Left lung (tissue), 10 donors: ENCODE data around the gene TECPR1. TPM values are rescaled to one million over a fixed set of nuclear protein-coding genes. Genes with fewer than 3 reads are reported as not detected.

Source experiments
- ATAC-seq: fragments of 200-7000 bp; cut with Tn5 transposase; one replicate; pipeline ENCODE4 v1.9.1; 2020; ENCODE audit warnings: moderate library complexity
- DNase-seq, 4 donors: peaks; one replicate each; pipeline ENCODE4 v3.0.0-alpha.2; 2013 to 2020
- H3K27ac ChIP-seq, 2 donors: fragments of 200-600 bp; sonication (generic) in 1 of 2; one replicate each; pipeline versions ENCODE4 v1.5.0 to v1.8.0; 2020 to 2021
- H3K27me3 ChIP-seq, 2 donors: fragments of 200-600 bp; sonication (generic) in 1 of 2; one replicate each; pipeline versions ENCODE4 v1.5.0 to v1.8.0; 2020 to 2021
- H3K36me3 ChIP-seq, 2 donors: fragments of 200-600 bp; sonication (generic) in 1 of 2; one replicate each; pipeline versions ENCODE4 v1.5.0 to v1.8.0; 2020 to 2021
- H3K4me1 ChIP-seq, 2 donors: fragments of 200-600 bp; one replicate each; pipeline ENCODE4 v1.8.0; 2021
- H3K4me3 ChIP-seq, 2 donors: fragments of 200-600 bp; sonication (generic) in 1 of 2; one replicate each; pipeline versions ENCODE4 v1.5.0 to v1.8.0; 2020 to 2021; ENCODE audit warnings: mild to moderate bottlenecking in 1 of 2
- H3K9me3 ChIP-seq, 2 donors: fragments of 200-600 bp; sonication (generic) in 1 of 2; one replicate each; pipeline versions ENCODE4 v1.5.0 to v1.8.0; 2020 to 2021
- CTCF ChIP-seq, 2 donors: fragments of 200-600 bp; sonication (generic) in 1 of 2; IDR thresholded peaks; one replicate each; pipeline versions ENCODE4 v1.5.0 to v1.8.0; 2021; ENCODE audit warnings: antibody characterized with exemption in 2 of 2
- intact Hi-C, 2 donors: fragments of 100-400 bp; cut with DNase I; formaldehyde crosslinking; loops; one replicate each; pipeline versions ENCODE4 v1.11.2 to v1.14.2; 2022
- polyA plus RNA-seq, 6 donors: library from polyadenylated mRNA; unstranded; fragments of 120-200 nt; gene quantifications; one replicate each; pipeline ENCODE4 v1.2.1, GENCODE V29; 2013; ENCODE audit not compliant: insufficient read length in 6 of 6
- total RNA-seq, 2 donors: library from RNA; stranded (reverse); fragmentation: NEBNext Ultra II Directional; extraction: Animal tissue kit (Norgen Biotek cat#: 25700); gene quantifications; one replicate each; pipeline ENCODE4 v1.2.1, GENCODE V29; 2021
- donor health status: DM: no; HTN: yes; CAD: no.
- donor health status: DM: no; HTN: no; CAD: no.

The TECPR1 gene
- total and polyA plus RNA-seq, 8 donors = 24.5 to 67.4 (median 28.7) TPM

GRCh38 chr7:98168904-98169621 lies 83.0 kb downstream of the TECPR1 start:
- Histone ChIP-seq H3K36me3 (peaks cover 0 to 22% of the 10 kb centered on the region in 2 donors), H3K27me3 (no peaks in the 10 kb centered on the region), H3K27ac (no peak overlapping the region), H3K4me1 (peaks cover 5 to 14% of the 10 kb centered on the region in 2 donors), H3K4me3 (no peak overlapping the region), H3K9me3 (no peaks in the 10 kb centered on the region)
- no peak for TF ChIP-seq CTCF (IDR thresholded peaks at IDR 0.05)
- intact Hi-C loops = loop anchor here (5.0 to 10.0 kb wide), 2 partner anchors 144 to 147 kb away; no protein-coding TSS in a partner anchor
- ATAC-seq (no peak), DNase-seq (no peak)

- no peak overlapping the region for H3K4me3 ChIP-seq
- intact Hi-C loops = loop anchor here (5.0 to 10.0 kb wide), 2 partner anchors 144 to 146 kb away; no protein-coding TSS in a partner anchor
- no peaks in the 10 kb centered on the region for H3K27me3 ChIP-seq
- peaks cover 0 to 22% of the 10 kb centered on the region in 2 donors for H3K36me3 ChIP-seq
- ATAC-seq = peak; percentile 83
- H3K4me1 ChIP-seq = peaks cover 7 to 11% of the 10 kb centered on the region in 2 donors
- peak; percentile 71 to 79 for TF ChIP-seq CTCF (IDR thresholded peaks at IDR 0.05)
- no peak overlapping the region for H3K27ac ChIP-seq
- H3K9me3 ChIP-seq = no peaks in the 10 kb centered on the region
- peak in 1 of 4 donors; percentile 76 for DNase-seq
These were observed 83.7 kb downstream of the TECPR1 start for GRCh38 chr7:98168181-98168903.

- no peak for ATAC-seq
- no peak for TF ChIP-seq CTCF (IDR thresholded peaks at IDR 0.05)
- H3K27ac ChIP-seq = no peak overlapping the region
- DNase-seq = no peak
- no peaks in the 10 kb centered on the region for H3K27me3 ChIP-seq
- intact Hi-C loops = loop anchor here (2.0 to 10.0 kb wide), 3 partner anchors 63 to 145 kb away; no protein-coding TSS in a partner anchor
- H3K4me3 ChIP-seq = no peak overlapping the region
- peaks cover 0 to 17% of the 10 kb centered on the region in 2 donors for H3K36me3 ChIP-seq
- H3K9me3 ChIP-seq = no peaks in the 10 kb centered on the region
- peaks cover 7 to 11% of the 10 kb centered on the region in 2 donors for H3K4me1 ChIP-seq
These were observed 84.4 kb downstream of the TECPR1 start for GRCh38 chr7:98167653-98168052.

- TF ChIP-seq CTCF (IDR thresholded peaks at IDR 0.05) = no peak
- no peaks in the 10 kb centered on the region for H3K27me3 ChIP-seq
- H3K4me3 ChIP-seq = no peak overlapping the region
- no peak for ATAC-seq
- DNase-seq = no peak
- no peaks in the 10 kb centered on the region for H3K9me3 ChIP-seq
- no peak overlapping the region for H3K27ac ChIP-seq
- peaks cover 7 to 10% of the 10 kb centered on the region in 2 donors for H3K4me1 ChIP-seq
- intact Hi-C loops = loop anchor here (2.0 to 10.0 kb wide), 3 partner anchors 62 to 144 kb away; no protein-coding TSS in a partner anchor
- H3K36me3 ChIP-seq = peaks cover 0 to 7% of the 10 kb centered on the region in 2 donors
These were observed 85.4 kb downstream of the TECPR1 start for GRCh38 chr7:98166668-98166970.
